Measurements from ENCODE around the gene HS3ST2. TPM values are rescaled to one million over a fixed set of nuclear protein-coding genes. Genes with fewer than 3 reads are reported as not detected.
"Not testable (repeated sequence)": the region's sequence is repeated elsewhere in the genome, so short reads cannot be mapped to it uniquely, and the experiment has no call there.

The HS3ST2 gene
- total RNA-seq, 1 donor from 2014 or later: 0.17 TPM

- intact Hi-C loops (cut with micrococcal nuclease): no loop called here
- DNase-seq: no peak
- ATAC-seq: no peak
These were observed 101.0 kb downstream of the HS3ST2 start for GRCh38 chr16:22915003-22915402.

DNA sequence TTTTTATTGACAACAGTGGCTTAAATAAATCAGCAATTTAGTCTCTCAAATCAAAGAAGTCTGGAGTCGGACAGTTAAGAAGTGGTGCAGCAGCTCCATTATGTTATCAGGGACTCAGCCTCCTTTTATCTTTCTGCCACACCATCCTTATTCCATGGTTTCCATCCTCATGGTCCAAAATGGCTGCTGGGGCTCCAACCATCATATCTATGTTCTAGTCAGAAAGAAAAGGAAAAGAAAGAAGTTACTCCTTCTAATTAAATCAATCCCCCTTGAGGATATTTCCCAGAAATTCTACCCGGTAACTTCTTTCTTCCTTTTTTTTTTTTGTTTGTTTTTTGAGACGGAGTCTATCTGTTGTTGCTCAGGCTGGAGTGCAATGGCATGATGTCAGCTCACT lies 109.5 kb downstream of the HS3ST2 start:
- DNase-seq: no peak
- ATAC-seq: no peak
- intact Hi-C loops (cut with micrococcal nuclease): no loop called here

DNA sequence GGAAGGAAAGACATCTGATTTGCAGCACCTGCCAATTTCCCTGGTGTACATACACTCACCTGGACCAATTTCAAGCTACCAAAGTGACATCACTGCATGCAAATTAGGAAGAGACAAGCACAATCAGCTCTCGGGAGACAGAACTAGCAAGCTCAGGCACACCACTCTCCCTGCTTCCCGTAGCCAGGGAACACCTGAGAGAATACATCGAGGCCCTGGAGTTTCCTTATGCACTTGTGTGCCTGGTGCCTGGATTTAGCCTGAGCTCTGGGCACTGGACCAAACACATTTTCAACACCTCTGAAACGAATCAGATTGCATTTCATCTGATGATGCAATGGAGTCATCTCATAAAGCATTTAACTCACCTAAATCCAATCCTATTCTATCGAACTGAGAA lies 110.5 kb downstream of the HS3ST2 start:
- no peak for DNase-seq
- no peak for ATAC-seq
- intact Hi-C loops (cut with micrococcal nuclease): no loop called here

DNA sequence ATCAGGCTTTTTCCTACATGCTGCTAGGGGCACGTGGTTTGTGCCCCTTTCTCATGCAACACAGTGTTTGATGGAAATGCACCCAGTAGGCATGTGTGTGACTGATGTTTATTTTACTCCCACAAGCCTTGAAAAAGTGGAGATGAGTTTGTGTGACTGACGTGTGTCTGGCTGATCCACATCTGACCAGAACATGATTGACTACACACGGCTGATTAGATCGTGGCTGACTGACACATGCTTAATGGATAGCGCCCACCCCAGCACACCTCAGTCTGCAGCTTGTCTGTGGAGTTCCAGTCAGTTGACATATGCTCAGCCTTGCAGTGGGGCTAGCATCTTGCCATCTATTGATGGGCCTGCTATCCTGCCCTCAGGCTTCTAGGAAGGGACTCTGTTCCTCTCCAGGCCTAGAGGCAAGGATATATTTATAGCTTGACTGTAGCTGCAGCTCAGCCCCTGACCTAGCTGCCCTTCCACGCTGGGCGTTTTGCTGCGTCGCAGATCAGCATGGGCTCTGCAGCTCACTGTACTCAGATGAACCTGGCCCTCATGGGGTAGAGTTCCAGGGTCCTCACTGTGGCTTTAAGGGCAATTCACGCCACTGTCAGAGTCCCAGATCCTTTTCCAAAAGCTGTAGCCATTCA lies 112.3 kb downstream of the HS3ST2 start:
- peak; percentile 38 for DNase-seq
- ATAC-seq: peak; percentile 89
- intact Hi-C loops (cut with micrococcal nuclease): no loop called here

- intact Hi-C loops (cut with micrococcal nuclease): no loop called here
- DNase-seq: no peak
- no peak for ATAC-seq
These were observed 113.3 kb downstream of the HS3ST2 start for GRCh38 chr16:22927306-22927705.

GRCh38 chr16:22928882-22929435 lies 115.0 kb downstream of the HS3ST2 start:
- ATAC-seq (no peak), DNase-seq (no peak)
- intact Hi-C loops (cut with micrococcal nuclease): no loop called here

GRCh38 chr16:22929461-22929860 lies 115.5 kb downstream of the HS3ST2 start:
- ATAC-seq (no peak), DNase-seq (no peak)
- intact Hi-C loops (cut with micrococcal nuclease): no loop called here

DNA sequence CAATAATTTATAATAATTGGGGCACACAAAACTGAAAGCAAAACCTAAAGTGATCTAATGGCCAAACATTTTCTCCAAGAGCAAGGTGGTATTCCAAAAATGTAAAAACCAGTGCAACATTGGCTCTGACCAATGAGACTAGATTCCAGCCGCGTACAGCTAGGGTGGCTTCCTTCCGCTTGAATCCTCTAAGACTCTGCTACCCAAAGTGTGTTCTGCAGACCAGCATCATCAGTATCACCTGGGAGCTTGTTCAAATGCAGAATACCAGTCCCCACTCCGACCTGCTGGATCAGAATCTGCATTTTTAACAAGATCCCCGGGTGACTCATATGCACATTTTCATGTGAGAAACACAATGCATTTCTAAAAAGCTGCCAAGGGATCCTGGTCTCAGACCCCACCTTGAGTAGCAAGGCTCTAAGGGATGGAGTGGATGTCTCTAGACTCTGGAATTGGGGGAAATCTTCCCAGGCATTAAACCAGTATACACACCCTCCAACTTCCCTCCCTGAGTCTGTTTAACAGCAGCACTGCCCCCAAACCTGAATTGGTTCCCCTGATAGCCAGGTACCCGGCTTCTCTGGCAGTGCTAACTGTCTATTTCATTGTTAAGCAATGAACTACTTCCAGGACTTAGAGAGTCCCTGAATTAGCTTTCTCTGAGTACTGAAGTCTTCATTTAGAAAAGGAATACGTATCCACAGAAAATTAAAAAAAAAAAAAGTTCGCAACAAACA lies 118.2 kb downstream of the HS3ST2 start:
- DNase-seq: no peak
- no peak for ATAC-seq
- intact Hi-C loops (cut with micrococcal nuclease): no loop called here

GRCh38 chr16:22933173-22933572 lies 119.2 kb downstream of the HS3ST2 start:
- intact Hi-C loops (cut with micrococcal nuclease): no loop called here
- no peak for DNase-seq
- peak; percentile 68 for ATAC-seq

- DNase-seq (no peak), ATAC-seq (no peak)
- intact Hi-C loops (cut with micrococcal nuclease): no loop called here
These were observed 120.8 kb downstream of the HS3ST2 start for GRCh38 chr16:22934786-22935185.

GRCh38 chr16:22937169-22937568 lies 123.2 kb downstream of the HS3ST2 start:
- intact Hi-C loops (cut with micrococcal nuclease): no loop called here
- DNase-seq (no peak), ATAC-seq (no peak)

DNA sequence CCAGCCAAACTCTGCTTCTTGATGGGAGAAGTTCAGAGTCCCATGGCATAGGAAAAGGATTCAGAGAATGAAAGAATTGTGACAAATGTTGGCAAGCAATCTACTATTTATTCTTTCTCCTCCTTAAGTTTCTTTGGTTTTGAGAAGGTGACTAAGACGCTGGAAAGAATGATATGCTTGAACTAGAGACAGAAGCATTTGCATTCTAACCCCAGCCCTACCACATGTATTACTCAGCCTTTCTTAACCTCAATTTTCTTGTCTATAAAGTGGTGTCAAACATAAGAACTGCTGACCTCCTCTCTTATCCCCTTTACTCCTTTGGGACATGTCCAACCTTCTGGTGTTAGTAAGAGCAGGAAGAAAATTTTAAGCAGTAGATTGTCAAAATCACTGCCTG lies 124.7 kb downstream of the HS3ST2 start:
- ATAC-seq (no peak), DNase-seq (no peak)
- intact Hi-C loops (cut with micrococcal nuclease): no loop called here

GRCh38 chr16:22939744-22940363 lies 125.9 kb downstream of the HS3ST2 start:
- DNase-seq; ATAC-seq; intact Hi-C loops (cut with micrococcal nuclease): not testable (repeated sequence)

GRCh38 chr16:22941970-22942501 lies 128.1 kb downstream of the HS3ST2 start:
- no peak for DNase-seq
- no peak for ATAC-seq
- intact Hi-C loops (cut with micrococcal nuclease): no loop called here

GRCh38 chr16:22942811-22943210 lies 128.8 kb downstream of the HS3ST2 start:
- ATAC-seq (no peak), DNase-seq (no peak)
- intact Hi-C loops (cut with micrococcal nuclease): no loop called here

GRCh38 chr16:22945361-22945760 lies 131.4 kb downstream of the HS3ST2 start:
- no peak for ATAC-seq
- intact Hi-C loops (cut with micrococcal nuclease): no loop called here
- DNase-seq: no peak

- DNase-seq: no peak
- ATAC-seq: no peak
- intact Hi-C loops (cut with micrococcal nuclease): no loop called here
These were observed 132.5 kb downstream of the HS3ST2 start for GRCh38 chr16:22946433-22946832.

- ATAC-seq (peak; percentile 33), DNase-seq (no peak)
- intact Hi-C loops (cut with micrococcal nuclease): no loop called here
These were observed 134.2 kb downstream of the HS3ST2 start for GRCh38 chr16:22948058-22948602.

GRCh38 chr16:22948603-22949368 lies 134.8 kb downstream of the HS3ST2 start:
- intact Hi-C loops (cut with micrococcal nuclease): no loop called here
- DNase-seq: peak; percentile 51
- peak; percentile 82 for ATAC-seq
